ENCODE measurements around the gene RAI2. TPM values are rescaled to one million over a fixed set of nuclear protein-coding genes. Genes with fewer than 3 reads are reported as not detected.
A peak's percentile ranks its signal among the peaks of the same experiment; 100 is the strongest.

Gene RAI2
- total RNA-seq (10 to 100 TPM in 1 of 2 donors, 1 to 10 TPM in 1; 5.7 to 12.1 TPM), polyA plus RNA-seq (ENCODE audit: insufficient read depth, low read depth, low replicate concordance) (13.5 TPM)
- long read RNA-seq, donor 1, transcript RAI2-204 (2 exons, 2,224 nt): major isoform, 5 of 11 reads
- long read RNA-seq, donor 1, partial matches to known transcripts: 0 of 11 reads
- long read RNA-seq, donor 1, other reads (novel, unspliced or antisense): 5 of 11 reads
- long read RNA-seq, donor 2, partial matches to known transcripts: 0 of 1 reads
- long read RNA-seq, donor 2, other reads (novel, unspliced or antisense): 0 of 1 reads

DNA sequence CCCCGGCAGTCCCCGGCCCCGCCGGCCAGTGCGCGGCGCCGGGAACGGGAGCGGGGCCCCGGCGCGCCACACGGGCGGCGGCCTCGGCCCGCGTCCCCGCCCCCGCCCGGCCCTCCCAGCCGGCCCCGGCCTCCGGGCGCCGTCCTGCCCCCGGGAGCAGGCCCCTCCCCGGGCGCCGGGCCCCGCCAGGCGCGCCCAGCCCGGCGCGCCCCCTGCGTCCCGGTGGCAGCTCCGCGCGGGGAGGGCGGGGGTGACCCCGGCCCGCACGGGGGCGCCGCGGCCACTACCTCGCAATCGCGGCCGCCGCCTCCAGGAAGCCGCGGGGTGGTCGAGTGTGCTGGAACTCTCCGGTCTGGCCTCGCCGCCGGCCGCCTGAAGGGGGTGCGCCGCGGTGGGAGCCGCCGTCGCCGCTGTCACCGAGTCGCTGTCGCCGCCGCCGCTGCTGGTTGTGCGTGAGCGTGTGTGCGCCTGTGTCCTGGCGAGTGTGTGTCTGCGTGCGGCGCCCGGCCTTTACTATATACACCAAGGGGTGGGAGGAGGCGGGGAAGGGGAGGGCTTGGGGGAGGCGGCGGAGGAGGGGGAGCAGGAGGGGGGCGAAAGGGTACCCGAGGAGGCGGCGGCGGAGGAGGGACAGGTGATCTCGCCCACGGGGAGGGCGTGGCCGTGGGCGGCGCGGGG lies at the start of gene RAI2:
Gene RAI2 (minus strand): TSS at position 488 of the 678 bp plus-strand sequence. CDS start 59,288 bp downstream, outside the sequence.
- Histone ChIP-seq H3K36me3 (ENCODE audit: low read depth, missing control alignments) (no peaks in the 10 kb centered on the region), H3K9me3 (no peaks in the 10 kb centered on the region), H3K27ac (peak within 1 kb of the TSS; percentile 44 to 75), H3K4me1 (no peaks in the 10 kb centered on the region), H3K4me3 (peak within 1 kb of the TSS; percentile 53 to 72), H3K27me3 (no peaks in the 10 kb centered on the region)
- TF ChIP-seq, protein P1, sequence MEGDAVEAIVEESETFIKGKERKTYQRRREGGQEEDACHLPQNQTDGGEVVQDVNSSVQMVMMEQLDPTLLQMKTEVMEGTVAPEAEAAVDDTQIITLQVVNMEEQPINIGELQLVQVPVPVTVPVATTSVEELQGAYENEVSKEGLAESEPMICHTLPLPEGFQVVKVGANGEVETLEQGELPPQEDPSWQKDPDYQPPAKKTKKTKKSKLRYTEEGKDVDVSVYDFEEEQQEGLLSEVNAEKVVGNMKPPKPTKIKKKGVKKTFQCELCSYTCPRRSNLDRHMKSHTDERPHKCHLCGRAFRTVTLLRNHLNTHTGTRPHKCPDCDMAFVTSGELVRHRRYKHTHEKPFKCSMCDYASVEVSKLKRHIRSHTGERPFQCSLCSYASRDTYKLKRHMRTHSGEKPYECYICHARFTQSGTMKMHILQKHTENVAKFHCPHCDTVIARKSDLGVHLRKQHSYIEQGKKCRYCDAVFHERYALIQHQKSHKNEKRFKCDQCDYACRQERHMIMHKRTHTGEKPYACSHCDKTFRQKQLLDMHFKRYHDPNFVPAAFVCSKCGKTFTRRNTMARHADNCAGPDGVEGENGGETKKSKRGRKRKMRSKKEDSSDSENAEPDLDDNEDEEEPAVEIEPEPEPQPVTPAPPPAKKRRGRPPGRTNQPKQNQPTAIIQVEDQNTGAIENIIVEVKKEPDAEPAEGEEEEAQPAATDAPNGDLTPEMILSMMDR (IDR thresholded peaks at IDR 0.05): no peak
- 0 to 1% methylated on average over 10 to 22 of the region's 98 CpGs for WGBS, 2 donors
- intact Hi-C loops (cut with DNase I; ENCODE audit: low total_unique reads): no loop called here
- peak; percentile 50 for DNase-seq

DNA sequence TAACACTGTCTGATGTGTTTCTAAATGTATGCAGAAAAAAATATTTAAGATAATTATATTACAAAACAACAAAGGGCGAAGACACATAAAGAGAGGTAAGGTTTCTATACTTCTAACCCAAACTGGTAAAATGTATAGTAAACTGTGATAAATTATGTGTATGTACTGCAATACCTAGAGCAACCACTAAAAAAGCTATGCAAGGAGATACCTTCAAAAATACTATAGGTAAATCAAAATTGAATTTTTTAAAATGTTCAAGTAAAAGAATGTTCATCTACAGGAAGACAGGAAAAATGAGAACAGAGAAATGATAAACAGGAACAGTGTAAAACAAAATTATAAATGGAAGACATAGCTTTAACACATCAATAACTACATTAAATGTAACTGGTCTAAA lies 27.3 kb upstream of the RAI2 start:
- Histone ChIP-seq H3K4me3 (no peak overlapping the region), H3K36me3 (ENCODE audit: low read depth, missing control alignments) (no peaks in the 10 kb centered on the region), H3K9me3 (no peaks in the 10 kb centered on the region), H3K27me3 (no peaks in the 10 kb centered on the region), H3K4me1 (no peaks in the 10 kb centered on the region), H3K27ac (no peak overlapping the region)
- intact Hi-C loops (cut with DNase I; ENCODE audit: low total_unique reads): no loop called here
- TF ChIP-seq POLR2A (IDR thresholded peaks at IDR 0.05): no peak
- TF ChIP-seq, protein P1 (IDR thresholded peaks at IDR 0.05): peak in 1 of 3 experiments; percentile 28
- DNase-seq: no peak
- 96 to 100% methylated on average over 1 of the region's 1 CpG for WGBS, 2 donors

DNA sequence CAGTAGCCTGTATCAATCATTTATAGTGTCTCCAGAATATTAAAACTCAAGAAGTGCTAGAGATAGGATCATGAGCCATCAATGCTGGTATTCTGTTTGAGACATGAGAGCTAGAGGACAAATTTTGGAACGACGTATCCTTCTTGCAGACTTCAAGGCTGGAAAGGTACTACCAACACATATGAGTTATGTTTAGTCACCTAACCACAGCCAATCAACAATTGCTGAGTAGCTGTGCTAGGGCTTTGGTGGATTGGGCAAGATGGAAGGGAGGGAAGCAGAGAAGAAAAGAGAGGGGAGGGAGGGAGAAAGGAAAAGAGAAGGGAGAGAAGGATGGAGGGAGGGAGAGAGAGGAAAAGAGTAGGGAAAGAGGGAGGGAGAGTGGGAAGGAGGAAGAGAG lies 21.6 kb upstream of the RAI2 start:
- TF ChIP-seq, protein P1 (IDR thresholded peaks at IDR 0.05): no peak
- no peak for TF ChIP-seq POLR2A (IDR thresholded peaks at IDR 0.05)
- Histone ChIP-seq H3K4me1 (no peaks in the 10 kb centered on the region), H3K9me3 (no peaks in the 10 kb centered on the region), H3K27me3 (no peaks in the 10 kb centered on the region), H3K4me3 (no peak overlapping the region), H3K36me3 (ENCODE audit: low read depth, missing control alignments) (no peaks in the 10 kb centered on the region), H3K27ac (no peak overlapping the region)
- intact Hi-C loops (cut with DNase I; ENCODE audit: low total_unique reads): no loop called here
- 88 to 100% methylated on average over 2 of the region's 2 CpGs for WGBS, 2 donors
- no peak for DNase-seq

DNA sequence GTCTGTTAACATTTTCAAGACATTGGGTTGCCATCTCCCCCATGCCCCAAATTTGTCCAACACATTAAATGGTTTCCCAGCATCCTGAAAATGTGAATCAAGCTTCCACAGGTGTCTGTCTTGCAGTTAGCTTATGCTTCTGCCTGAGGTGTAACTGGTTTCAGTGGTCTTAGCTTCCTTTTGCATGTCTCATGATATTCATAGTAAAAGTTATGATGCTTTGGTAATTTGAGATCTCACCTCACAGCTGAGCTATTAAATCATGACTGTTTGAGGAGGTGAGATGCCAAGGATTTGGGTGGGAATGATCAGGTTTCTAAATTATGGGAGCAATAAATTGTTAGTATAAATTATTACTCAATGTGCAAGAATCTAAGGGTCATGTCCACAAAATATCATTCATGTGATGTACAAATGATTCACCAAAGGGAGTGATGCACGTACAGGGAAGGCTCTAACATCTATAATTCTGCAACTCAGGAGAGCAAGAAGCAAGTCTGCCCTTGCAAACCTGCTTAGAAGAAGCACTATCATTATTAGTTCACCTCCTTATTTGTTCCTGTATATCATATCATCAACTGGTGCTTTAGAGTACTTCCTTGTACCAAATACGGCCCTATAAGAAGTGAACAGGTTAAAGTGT lies 17.1 kb upstream of the RAI2 start:
- TF ChIP-seq, protein P1 (IDR thresholded peaks at IDR 0.05): no peak
- TF ChIP-seq POLR2A (IDR thresholded peaks at IDR 0.05): no peak
- H3K36me3 ChIP-seq (ENCODE audit: low read depth, missing control alignments): no peaks in the 10 kb centered on the region
- WGBS, 2 donors: 66 to 90% methylated on average over 2 of the region's 2 CpGs
- no peak for DNase-seq
- H3K4me1 ChIP-seq: no peaks in the 10 kb centered on the region
- no peaks in the 10 kb centered on the region for H3K9me3 ChIP-seq
- H3K27ac ChIP-seq: no peak overlapping the region
- intact Hi-C loops (cut with DNase I; ENCODE audit: low total_unique reads): no loop called here
- H3K4me3 ChIP-seq: no peak overlapping the region
- H3K27me3 ChIP-seq: no peaks in the 10 kb centered on the region

All from testis (tissue), 5 donors.